HG03575 (cell line): Measurements from ENCODE around the gene CDV3.

ENCODE experiments used
- ATAC-seq: cut with Tn5 transposase; IDR thresholded peaks from one replicate; pipeline ENCODE4 v1.9.1; 2021; ENCODE audit not compliant: unreplicated experiment, insufficient number of reproducible peaks, low FRiP score; ENCODE audit errors: extremely low read depth

CDV3 gene

DNA sequence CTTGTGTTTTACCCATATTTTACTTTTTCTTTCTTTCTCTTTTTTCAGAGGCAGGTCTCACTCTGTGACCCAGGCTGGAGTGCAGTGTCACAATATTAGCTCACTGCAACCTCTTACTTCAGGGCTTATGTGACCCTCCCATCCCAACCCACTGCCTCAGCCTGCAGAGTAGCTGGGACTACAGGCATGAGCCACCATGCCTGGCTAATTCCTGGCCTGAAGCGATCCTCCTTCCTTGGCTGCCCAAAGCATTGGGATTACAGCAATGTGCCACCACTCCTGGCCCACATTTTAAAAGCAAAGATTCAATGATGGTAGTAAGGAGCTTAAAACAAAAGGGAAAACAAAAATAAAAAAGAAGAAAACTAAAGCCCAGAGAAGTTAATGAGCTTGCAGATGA is 11.1 kb upstream of the CDV3 start:
- no peak for ATAC-seq

DNA sequence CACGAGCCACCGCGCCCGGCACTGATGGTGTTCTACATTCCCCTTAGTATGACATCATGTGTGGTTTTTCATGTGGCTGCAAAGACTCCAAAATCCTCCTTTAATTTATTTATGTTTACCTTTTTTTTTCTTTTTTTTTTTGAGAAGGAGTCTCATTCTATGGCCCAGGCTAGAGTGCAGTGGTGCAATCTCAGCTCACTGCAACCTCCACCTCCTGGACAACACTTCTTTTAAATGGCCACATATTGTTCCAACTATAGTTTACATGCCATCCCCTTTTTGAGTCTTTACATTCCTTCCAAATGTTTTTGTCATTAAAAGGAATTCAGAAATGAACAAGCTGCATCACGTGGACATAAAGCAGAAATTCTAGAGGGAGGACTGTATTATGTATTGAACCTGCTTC is 10.3 kb upstream of the CDV3 start:
- no peak for ATAC-seq

DNA sequence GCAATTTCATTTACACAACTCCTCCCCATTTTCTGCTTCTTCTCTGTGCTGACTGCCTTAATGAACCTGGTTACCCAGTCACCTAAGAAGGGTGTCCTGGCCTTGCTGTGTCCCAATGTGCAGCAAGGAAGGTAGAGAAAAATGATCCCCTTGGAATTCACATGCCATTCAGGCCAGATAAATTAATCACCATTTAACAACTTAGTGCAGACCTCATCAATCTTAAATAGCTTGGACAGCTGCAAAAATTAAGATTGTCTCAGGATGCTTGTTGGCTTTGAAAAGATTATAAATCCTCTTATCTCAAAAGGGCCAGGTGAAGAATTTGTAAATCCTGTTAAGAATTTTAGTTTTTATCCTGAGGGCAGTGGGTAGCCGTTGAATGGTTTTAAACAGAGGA is 9.7 kb upstream of the CDV3 start:
- ATAC-seq, result no peak

DNA sequence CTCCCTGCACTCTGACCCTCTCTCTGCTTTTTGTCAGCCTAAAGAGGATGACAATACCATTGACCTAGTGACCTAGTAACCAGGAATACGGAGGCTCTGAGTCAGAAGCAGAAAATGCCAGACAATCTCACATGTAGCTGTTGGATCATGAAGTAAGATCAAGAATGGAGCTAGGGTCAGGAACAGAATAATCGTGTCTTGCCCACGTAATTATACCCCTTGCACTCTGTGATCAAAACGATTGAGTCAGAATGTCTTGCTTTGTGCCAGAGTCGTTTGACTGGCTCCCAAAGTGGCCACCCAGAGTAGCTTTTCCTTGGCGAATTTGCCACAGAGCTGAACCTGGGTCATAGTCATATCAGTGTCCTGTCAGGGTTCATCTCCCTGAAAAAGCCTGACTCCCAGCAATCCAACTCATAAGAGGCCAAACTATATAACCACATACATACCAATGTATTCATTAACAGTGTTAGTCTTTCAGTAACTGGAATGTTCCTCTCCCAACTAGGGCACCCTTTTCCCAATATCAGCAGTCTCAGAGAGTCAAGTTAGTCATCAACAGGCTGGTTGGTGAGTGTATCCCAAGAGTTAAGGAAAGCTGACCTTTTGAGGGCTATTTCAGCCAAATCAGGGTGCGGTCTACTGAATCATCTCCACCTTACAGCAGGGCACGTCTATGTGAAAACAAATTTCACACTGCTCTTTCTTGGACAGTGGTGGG is 5.0 kb upstream of the CDV3 start:
- ATAC-seq, result no peak

DNA sequence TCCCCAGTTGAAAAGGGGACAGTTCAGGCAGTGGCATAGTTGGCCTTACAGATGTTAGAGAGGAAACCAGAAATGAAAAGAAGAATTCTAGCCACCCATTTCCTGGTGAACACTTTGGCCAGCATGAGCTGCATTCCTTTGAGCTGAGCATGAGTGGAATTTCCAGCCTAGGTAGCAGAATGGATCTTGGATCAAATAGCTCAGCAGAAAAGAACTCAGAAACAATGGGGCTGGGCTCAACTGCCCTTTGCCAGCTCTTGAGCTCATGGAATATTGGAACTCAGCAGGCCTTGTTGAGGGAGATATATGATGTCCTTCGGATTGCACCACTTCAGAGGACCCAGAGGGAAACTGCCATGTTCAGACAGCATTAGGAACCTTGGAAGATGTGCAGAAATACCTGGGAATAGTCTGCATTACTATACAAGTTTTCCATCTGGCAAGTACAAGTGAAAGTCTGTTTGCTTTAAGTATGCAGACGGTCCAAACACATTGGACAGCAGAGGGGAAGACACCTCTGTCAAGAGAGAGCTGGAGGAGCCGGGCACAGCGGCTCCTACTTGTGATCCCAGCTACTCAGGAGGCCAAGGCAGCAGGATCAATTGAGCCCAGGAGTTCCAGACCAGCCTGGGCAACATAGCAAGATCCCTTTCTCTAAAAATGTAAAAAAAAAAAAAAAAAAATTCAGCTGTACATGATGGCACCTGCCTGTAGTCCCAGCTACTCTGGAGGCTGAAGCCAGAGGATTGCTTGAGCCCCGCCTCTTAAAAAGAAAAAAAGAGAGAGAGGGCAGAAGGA is 3.1 kb upstream of the CDV3 start:
- no peak for ATAC-seq

DNA sequence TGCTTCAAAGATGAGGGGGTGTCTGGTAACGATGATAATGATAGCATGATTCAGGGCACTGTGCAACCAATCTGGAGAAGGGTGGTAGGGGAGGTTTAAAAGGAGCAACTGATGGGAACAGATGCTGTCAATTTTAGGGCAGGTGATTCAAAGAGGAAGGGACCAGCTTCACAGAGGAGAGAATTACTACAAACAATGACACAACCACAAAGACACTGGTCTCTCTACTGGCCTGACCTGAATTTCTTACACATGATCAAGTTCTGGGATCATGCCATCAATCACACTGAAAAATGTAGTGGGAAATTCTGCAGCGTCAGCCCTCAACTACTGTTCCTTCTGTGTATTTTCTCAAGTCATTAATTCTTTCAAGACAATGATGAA is 2.6 kb upstream of the CDV3 start:
- ATAC-seq, result no peak

DNA sequence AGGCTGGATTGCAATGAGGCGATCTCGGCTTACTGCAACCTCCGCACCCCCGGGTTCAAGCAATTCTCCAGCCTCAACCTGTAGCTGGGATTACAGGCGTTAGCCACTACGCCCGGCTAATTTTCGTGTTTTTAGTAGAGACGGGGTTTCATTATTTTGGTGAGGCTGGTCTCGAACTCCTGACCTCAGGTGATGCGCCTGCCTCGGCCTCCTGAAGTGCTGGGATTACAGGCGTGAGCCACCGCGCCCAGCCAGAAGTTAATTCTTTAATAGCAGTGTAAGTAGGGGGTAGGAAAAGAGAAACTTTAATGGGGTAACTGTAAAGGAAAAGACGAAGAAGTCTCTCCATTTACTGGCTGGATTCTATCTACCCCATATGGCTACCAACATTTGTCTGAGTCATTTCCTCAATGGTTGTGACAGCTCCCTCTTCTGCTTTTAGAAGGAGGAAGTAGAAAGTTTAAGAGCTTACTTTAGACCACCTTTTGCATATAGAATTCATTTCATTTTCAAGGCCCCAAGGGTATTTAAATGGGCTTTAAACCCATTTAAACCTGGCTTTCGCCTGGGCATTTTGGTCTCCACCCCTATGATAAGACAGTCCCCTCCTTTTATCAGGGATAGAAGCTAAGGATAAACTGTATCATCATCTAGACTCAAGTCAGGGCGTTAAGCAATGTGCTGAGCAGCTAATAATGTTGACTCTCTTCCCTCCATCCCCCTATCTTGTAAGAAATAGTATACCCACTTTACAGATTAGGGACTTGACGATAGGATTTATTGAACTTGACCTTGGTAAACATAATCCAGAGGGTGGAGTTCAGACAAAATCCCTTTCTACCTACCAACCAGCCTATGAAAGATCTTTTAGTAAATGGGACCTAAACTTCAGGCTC is 1.1 kb upstream of the CDV3 start:
- ATAC-seq, result peak; percentile 22

DNA sequence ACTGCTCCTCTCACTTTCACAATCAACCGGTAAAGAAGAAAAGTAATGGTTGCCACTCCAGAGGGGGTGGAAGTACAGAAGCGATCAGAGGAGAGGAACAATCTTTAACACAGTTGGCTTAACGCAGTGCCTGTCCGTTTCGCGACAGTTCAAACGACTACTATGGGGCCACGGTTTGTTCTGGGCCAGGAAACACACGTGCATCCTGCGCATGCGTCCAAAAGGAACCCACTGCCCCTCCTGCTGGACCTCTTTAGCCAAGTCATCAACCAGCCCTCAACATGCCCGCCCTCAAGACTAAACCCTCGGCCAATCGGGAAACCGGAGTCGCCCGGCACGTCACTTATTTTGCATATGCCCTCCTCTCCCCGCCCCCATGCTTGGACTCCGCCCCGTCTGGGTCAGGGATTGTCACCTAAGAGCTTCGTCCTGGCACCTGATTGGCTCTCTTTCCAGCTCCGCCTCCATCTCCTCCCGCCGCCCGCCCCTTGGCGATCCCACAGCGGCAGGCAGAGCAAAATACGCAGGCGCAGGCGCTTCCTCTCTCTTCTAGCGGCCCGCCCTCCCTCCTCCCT is 345 bp upstream of the CDV3 start:
- peak; percentile 57 for ATAC-seq

DNA sequence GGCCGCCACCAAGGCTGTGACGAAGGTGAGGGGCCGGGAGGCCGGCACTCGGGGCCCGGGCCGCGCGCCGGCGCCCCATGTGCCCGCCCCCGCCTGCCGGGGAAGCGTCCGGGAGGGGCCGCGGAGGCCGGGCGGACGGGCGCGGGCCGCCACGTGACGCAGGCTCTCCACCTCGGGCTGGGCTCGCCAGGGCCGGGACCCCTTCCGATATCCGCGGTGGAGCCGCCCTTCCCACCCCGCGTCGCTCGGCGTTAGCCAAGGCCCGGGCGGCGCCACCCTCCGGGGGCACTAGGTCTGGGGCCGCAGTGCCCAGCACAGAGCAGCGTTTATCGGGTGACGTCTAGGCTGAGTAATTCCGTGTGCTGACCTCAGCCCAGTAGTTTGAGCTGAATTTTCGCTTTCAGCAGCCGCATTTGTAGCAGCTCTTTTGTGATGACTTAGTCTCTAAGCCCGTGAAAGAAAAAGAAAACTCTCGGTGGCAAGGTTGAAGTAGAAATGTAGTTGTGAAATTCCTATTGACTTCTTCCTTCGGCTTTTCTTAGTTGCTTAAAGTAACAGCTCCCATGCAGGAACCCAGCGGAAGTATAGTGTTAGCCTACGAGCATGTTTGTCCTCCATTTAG is 885 bp downstream of the CDV3 start:
- no peak for ATAC-seq

DNA sequence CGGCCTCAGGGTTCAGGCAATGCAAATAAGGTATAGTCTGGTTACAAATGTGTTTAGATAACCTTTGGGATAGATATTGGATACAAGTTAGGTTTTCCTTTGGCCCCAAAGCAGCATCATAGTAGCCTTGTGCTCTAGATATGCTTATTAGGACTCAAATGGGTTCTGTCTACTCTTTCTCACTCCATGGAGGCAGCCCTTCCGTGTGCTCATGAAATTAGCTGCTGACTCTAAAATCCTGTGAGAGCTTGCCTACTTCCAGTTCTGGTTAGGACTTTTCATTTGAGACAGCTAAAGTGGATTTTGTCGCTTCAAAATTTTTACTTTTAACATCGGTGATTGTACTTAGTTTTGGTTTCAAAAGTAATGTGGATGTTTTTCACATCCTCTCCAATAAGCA is 1.6 kb downstream of the CDV3 start:
- no peak for ATAC-seq

DNA sequence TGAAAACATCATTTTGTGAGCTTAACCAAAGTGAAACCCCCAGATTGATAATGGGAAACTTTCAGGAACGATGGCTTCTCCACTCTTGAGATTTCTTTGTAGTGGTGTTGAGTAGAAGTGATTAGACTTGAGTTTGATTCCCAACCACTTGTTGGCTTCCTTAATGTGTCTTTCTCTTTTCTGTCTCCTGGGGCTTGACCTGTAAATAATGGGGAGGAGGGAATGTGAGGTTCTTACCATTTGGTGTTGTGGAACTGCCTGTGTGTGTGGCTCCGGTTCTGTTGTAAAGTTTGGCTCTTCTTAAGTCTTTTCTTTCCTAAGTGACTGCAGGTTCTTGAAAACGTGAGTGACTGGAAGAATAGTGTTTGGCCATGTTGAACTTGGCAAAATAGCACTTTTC is 2.7 kb downstream of the CDV3 start:
- no peak for ATAC-seq

DNA sequence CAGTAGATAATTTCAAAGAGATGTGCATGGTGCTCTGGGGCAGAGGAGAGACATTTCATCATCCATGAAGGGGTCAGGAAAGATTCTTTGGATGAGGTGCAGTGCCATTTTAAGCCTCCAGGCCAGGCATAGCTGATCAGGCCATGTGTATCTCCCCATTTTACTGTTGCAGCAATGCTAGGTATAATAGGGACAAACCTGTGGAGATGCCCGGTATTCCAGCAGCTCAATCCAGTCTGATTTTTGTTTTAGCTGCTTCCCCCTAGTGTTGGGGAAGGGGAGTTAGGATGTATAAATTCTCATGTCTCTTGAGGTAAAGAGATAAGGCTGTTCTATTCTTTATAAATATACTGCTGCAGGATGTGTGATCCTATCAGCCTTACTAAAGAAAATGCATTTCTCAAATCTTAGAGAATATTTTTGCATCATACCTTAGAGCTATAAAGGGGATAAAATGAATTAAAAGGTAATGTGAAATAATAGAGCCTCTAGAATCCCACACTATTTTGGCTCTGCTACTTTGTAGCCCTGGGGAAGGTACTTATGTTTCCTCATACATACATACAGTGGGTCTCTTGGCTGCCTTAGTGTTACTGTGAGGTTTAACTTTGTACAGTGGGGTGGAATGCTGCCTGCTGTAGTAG is 5.2 kb downstream of the CDV3 start:
- no peak for ATAC-seq

DNA sequence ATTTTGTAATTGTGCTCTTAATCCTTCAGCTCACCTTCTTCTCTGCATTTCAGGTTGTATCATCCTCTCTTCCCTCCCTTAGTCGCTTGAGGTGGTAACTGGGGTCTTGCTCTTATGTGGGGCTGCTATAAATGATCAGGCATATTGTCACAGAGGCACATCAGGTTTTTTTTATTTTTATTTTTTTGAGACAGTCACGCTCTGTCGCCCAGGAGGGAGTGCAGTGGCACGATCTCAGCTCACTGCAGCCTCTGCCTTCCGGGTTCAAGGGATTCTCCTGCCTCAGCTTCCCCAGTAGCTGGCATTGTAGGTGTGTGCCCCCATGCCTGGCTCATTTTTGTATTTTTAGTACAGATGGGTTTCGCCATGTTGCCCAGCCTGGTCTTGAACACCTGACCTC is 9.9 kb downstream of the CDV3 start:
- ATAC-seq, result no peak

DNA sequence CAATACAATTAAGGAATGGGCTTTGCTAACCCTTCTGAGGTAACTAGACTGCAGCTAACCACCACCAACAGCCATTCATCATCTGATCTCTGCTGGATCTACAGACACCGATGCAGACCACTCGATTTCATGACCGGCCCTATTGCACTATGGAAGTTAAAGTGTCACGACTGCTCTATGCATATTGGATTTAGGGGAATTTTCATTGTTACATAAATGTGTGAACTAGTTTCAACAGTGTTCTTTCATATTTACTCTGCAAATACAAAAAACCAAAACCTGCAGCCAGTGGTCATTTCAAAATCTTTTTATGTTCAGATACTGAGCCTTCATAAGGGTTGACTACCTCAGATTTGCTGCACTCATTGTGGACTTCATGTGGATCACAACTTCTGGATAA is 14.5 kb downstream of the CDV3 start:
- ATAC-seq, result no peak

DNA sequence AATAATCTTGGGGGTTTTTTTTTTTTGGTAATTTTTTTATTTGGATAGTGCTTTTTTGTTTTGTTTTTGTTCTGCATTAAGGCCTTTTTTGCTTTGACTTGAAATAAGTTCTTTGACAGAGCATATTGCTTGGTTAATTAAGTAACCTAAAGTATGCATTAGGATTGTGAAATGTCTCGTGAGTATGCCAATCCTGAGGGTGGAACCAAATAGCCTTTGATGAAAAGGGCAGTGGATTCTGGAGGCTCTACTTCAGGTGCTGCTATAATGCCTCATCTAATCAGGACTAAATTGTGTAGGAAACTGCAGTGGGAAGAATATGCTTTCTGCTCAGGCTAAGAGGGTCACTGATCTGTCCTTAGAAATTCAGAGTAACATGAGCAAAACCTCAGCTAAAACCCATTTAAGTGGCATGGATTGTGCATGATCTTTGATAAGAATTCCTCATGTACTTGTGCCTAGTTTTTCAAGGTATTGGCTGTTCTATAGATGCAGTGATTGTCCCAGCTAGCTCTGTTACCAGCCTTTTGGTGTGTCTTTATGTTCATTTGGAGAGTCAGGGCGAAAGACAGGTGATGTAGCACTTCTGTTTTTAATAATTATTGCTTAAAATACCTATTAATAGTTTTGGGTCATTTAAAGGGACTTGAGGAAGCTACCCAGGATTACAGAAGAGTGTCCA is 15.4 kb downstream of the CDV3 start:
- no peak for ATAC-seq

DNA sequence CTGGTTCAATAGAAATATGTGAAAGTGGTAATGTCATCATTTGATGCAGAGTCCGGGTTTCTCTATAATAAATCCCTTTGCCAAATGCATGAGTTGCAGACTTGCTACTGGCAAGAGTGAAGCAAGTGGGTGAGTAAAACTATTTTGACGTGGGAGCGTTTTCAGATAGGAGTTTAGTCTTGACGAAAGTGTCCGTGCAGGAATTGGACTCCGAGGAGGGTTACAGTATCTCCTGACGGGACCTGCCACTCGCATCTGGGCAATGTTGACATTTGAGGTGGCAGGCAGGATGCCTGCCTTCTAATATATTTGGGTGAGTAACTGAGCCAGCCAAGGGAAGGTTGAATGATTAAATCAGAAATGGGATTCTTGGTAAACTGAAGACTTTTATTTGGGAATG is 16.0 kb downstream of the CDV3 start:
- no peak for ATAC-seq

DNA sequence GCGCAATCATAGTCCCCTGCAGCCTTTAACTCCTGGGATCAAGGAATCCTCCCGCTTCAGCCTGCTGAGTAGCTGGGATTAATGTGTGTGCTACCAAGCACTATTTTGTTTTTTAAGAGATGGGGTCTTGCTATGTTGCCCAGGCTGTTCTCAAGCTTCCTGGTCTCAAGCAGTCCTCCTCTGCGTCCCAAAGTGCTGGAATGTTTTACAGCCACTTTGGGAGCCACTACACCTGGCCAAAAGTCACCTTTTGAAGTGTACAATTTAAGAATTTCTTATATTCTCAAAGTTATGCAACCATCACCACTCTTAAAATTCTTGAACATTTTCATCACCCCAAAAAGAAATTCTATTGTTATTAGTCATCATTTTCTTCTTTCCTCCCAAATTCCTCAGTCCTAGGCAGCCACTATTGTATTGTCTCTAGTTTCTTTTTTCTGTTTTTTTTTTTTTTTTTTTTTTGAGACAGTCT is 17.8 kb downstream of the CDV3 start:
- no peak for ATAC-seq

DNA sequence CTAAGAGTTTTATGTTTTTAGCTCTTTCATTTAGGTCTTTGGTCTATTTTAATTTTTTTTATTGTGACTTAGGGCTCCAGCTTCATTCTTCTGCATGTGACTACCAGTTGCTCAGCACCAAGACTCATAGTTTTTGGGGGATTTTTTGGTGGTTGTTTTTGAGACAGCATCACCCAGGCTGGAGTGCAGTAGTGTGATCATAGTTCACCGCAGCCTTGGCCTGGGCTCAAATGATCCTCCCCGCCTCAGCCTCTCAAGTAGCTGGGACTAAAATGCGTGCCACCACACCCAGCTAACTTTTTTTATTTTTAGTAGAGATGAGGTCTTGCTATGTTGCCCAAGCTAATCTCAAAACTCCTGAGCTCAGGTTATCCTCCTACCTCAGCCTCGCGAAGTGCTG is 19.4 kb downstream of the CDV3 start:
- no peak for ATAC-seq
